ENCODE data around the gene OR5K1.

Gene OR5K1

DNA sequence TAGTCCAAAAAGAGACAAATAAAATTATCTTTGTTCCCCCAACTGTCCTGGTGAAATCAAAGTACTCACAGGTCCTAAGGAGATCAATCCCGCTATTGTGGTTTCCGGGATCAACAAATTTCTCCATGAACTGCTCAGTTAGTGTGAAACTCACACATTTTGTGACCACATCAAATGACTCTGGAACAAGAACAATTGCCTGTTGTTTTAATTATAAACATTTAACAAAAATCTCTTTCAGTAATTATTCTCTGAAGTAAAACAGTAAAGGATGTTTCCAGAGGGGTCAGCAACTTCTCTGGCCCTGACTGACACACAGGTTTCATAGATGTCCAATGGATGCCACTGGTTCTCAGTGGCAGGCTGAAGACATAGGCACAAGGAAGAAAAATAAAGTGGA lies 55.8 kb downstream of the OR5K1 start:
- no peak for DNase-seq

DNA sequence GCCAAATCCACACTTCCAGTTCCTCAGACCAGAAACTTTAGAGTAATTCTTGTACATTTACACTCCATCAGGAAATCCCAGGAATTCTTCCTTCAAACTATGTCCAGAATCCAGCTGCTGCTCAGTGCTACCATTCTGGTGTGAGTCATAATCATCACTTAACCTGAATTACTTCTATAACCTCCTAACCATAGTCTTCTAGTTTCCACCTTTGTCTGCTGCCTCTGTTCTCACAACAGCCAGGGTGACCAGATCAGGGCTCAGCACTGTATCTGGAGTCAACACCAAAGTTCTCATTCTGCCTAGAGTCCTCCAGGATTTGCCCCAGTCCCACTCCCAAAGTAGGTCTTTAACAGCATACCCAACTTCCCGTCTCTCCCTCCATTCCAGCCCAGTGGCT lies 56.4 kb downstream of the OR5K1 start:
- DNase-seq, result no peak

DNA sequence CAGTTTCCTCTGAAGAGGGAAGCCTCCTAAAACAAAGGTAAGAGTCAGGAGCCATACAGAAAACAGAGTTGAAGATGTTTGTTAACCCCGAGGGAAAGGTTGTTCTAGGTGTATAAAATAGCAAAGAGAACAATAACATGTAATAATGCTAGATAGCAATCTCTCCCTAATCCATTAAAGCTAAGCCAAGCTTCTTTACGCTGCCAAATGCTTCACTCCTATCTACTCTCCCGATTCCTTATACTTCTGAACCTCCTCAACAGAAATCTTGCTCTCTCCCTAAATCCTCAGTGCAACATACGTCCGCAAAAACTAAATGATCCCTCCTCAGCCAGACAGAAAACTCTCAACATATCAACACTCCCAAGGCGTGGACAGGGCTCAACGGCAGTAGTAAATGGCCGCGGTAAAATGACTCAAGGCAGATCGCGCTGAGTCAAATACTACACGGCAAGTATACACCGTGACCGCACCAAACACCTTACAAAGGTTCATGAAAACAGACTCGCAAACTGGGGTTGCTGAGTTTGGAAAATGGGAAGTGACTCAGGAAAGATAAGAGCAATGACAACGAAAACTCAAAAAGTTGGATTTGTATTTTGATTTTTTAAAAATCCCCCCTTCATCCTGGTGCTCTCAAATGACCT lies 59.0 kb downstream of the OR5K1 start:
- no peak for DNase-seq

All from NCI-H1105 (cell line).